AG04449 (cell line): Measurements from ENCODE around the gene GAA.

Experiments
- CTCF ChIA-PET: fragments of 350-600 bp; formaldehyde crosslinking; extraction: SDS; loops from one replicate; lab custom pipeline; 2021; ENCODE audit warnings: antibody characterized with exemption; lab: Yijun Ruan, JAX
- POLR2A ChIA-PET: fragments of 400-600, 350-600 bp; formaldehyde crosslinking; extraction: SDS; loops from one replicate; lab custom pipeline; 2020; ENCODE audit warnings: antibody characterized with exemption, inconsistent platforms; lab: Yijun Ruan, JAX
- DNase-seq: peaks from one replicate; pipeline ENCODE4 v3.0.0-alpha.2; 2010; ENCODE audit warnings: low read depth, low spot score
- H3K4me3 ChIP-seq: 2 replicates; pipeline ENCODE4 v1.5.1; 2011; ENCODE audit warnings: low read depth, mild to moderate bottlenecking, control low read depth, low read length
- CTCF ChIP-seq: IDR thresholded peaks from one replicate; pipeline ENCODE4 v1.5.1; 2011; ENCODE audit warnings: mild to moderate bottlenecking, moderate library complexity, low read length, control low read depth, inconsistent platforms; ENCODE audit not compliant: insufficient read depth; ENCODE audit errors: missing control alignments

GAA gene

GRCh38 chr17:80166446-80166845 lies 65.1 kb downstream of the GAA start:
- ChIA-PET POLR2A (no interaction called here), CTCF (interaction anchor here (1.2 kb wide), 1 partner anchor 65 kb away, joined by 3 read pairs; the partner anchor contains the start of gene GAA)
- no peak overlapping the region for H3K4me3 ChIP-seq
- no peak for TF ChIP-seq CTCF
- DNase-seq: no peak

GRCh38 chr17:80168371-80168770 lies 67.0 kb downstream of the GAA start:
- no peak overlapping the region for H3K4me3 ChIP-seq
- TF ChIP-seq CTCF: no peak
- POLR2A ChIA-PET: no interaction called here
- no peak for DNase-seq
- CTCF ChIA-PET: no interaction called here

- ChIA-PET POLR2A (no interaction called here), CTCF (no interaction called here)
- no peak for DNase-seq
- H3K4me3 ChIP-seq: no peak overlapping the region
- TF ChIP-seq CTCF: no peak
Observed at GRCh38 chr17:80169107-80169506, 67.7 kb downstream of the GAA start.
